ENCODE results near the gene EFNB3.
A peak's percentile ranks its signal among the peaks of the same experiment; 100 is the strongest.

Gene EFNB3

GRCh38 chr17:7700510-7700909, 4.5 kb upstream of the EFNB3 start:
- DNase-seq (ENCODE audit: low read depth), result no peak

- no peak for DNase-seq (ENCODE audit: low read depth)
Measured at GRCh38 chr17:7701681-7702080, 3.3 kb upstream of the EFNB3 start.

GRCh38 chr17:7702776-7703175, 2.2 kb upstream of the EFNB3 start:
- DNase-seq (ENCODE audit: low read depth), result no peak

GRCh38 chr17:7703584-7704479, 1.2 kb upstream of the EFNB3 start:
- DNase-seq (ENCODE audit: low read depth), result no peak

GRCh38 chr17:7705269-7706255, 560 bp downstream of the EFNB3 start:
- DNase-seq (ENCODE audit: low read depth), result no peak

- no peak for DNase-seq (ENCODE audit: low read depth)
Measured at GRCh38 chr17:7706631-7707354, 1.8 kb downstream of the EFNB3 start.

- no peak for DNase-seq (ENCODE audit: low read depth)
Measured at GRCh38 chr17:7707446-7707845, 2.4 kb downstream of the EFNB3 start.

- no peak for DNase-seq (ENCODE audit: low read depth)
Measured at GRCh38 chr17:7707858-7708750, 3.1 kb downstream of the EFNB3 start.

- DNase-seq (ENCODE audit: low read depth), result no peak
Measured at GRCh38 chr17:7709031-7709430, 4.0 kb downstream of the EFNB3 start.

GRCh38 chr17:7710301-7710700, 5.3 kb downstream of the EFNB3 start:
- DNase-seq (ENCODE audit: low read depth), result no peak

GRCh38 chr17:7711051-7711755, 6.2 kb downstream of the EFNB3 start:
- no peak for DNase-seq (ENCODE audit: low read depth)

- no peak for DNase-seq (ENCODE audit: low read depth)
Measured at GRCh38 chr17:7712111-7712771, 7.2 kb downstream of the EFNB3 start.

- DNase-seq (ENCODE audit: low read depth), result no peak
Measured at GRCh38 chr17:7713782-7714181, 8.8 kb downstream of the EFNB3 start.

- DNase-seq (ENCODE audit: low read depth), result no peak
Measured at GRCh38 chr17:7714721-7715594, 10.0 kb downstream of the EFNB3 start.

- DNase-seq (ENCODE audit: low read depth), result no peak
Measured at GRCh38 chr17:7715936-7716886, 11.2 kb downstream of the EFNB3 start.

GRCh38 chr17:7716901-7717755, 12.1 kb downstream of the EFNB3 start, which contains the start of gene DNAH2:
DNAH2 (plus strand) TSS chr17:7717744; CDS start chr17:7719735, 1,991 bp downstream.
- DNase-seq (ENCODE audit: low read depth), result peak; percentile 7

Measured in activated T-helper 1 cell treated with Interleukin-2 at 50 U/mL for 16 hours (primary cell).